Liver (tissue), 9 donors: ENCODE results near the gene BIN1. TPM values are rescaled to one million over a fixed set of nuclear protein-coding genes. Genes with fewer than 3 reads are reported as not detected.

Source experiments
- DNase-seq: peaks from one replicate; pipeline ENCODE4 v3.0.0-alpha.2; 2017; ENCODE audit warnings: low spot score
- H3K27ac ChIP-seq, 2 donors: one replicate each; pipeline ENCODE4 v1.7.0; 2013; ENCODE audit warnings: inconsistent platforms in 2 of 2, low read length in 2 of 2, control low read depth in 1 of 2, low read depth in 1 of 2, mild to moderate bottlenecking in 1 of 2
- H3K27me3 ChIP-seq, 4 donors: one replicate each; pipeline versions ENCODE4 v1.6.1 to v1.7.0; 2013; ENCODE audit warnings: low read length in 3 of 4, inconsistent platforms in 1 of 4, mild to moderate bottlenecking in 1 of 4, moderate library complexity in 1 of 4; ENCODE audit not compliant: control insufficient read depth in 4 of 4, insufficient read depth in 4 of 4
- H3K36me3 ChIP-seq, 4 donors: one replicate each; pipeline versions ENCODE4 v1.6.1 to v1.7.0; 2013; ENCODE audit warnings: low read length in 3 of 4, mild to moderate bottlenecking in 3 of 4, low read depth in 1 of 4, moderate library complexity in 1 of 4; ENCODE audit not compliant: control insufficient read depth in 4 of 4, insufficient read depth in 3 of 4
- H3K4me1 ChIP-seq, 4 donors: one replicate each; pipeline versions ENCODE4 v1.6.1 to v1.7.0; 2013; ENCODE audit warnings: low read length in 3 of 4, mild to moderate bottlenecking in 3 of 4, moderate library complexity in 1 of 4; ENCODE audit not compliant: control insufficient read depth in 4 of 4, insufficient read depth in 4 of 4
- H3K4me3 ChIP-seq, 3 donors: one replicate each; pipeline versions ENCODE4 v1.6.1 to v1.7.0; 2013; ENCODE audit warnings: low read length in 3 of 3, control low read depth in 1 of 3, low read depth in 1 of 3, mild to moderate bottlenecking in 1 of 3
- H3K9ac ChIP-seq, 2 donors: one replicate each; pipeline ENCODE4 v1.7.0; 2013; ENCODE audit warnings: low read length in 2 of 2, mild to moderate bottlenecking in 2 of 2, moderate library complexity in 2 of 2, control low read depth in 1 of 2, low read depth in 1 of 2
- H3K9me3 ChIP-seq, 4 donors: one replicate each; pipeline versions ENCODE4 v1.6.1 to v1.7.0; 2013; ENCODE audit warnings: low read length in 3 of 4; ENCODE audit not compliant: control insufficient read depth in 4 of 4
- ATF3 ChIP-seq: IDR thresholded peaks from 2 replicates; pipeline ENCODE4 v1.6.1; 2016; ENCODE audit warnings: antibody characterized with exemption
- CTCF ChIP-seq: fragments of 150-350 bp; IDR thresholded peaks from 2 replicates; pipeline ENCODE4 v1.5.1; 2017; ENCODE audit warnings: improper control_type of control experiment, low read depth, low read length; ENCODE audit not compliant: missing input control
- EGR1 ChIP-seq, 2 donors: IDR thresholded peaks; 2 replicates each; pipeline ENCODE4 v1.6.1; 2016 to 2018; ENCODE audit warnings: antibody characterized with exemption in 2 of 2, low read depth in 2 of 2
- FOXA1 ChIP-seq: IDR thresholded peaks from 2 replicates; pipeline ENCODE4 v1.6.1; 2016; ENCODE audit warnings: antibody characterized with exemption
- FOXA2 ChIP-seq: IDR thresholded peaks from 2 replicates; pipeline ENCODE4 v1.6.1; 2016; ENCODE audit warnings: antibody characterized with exemption
- GABPA ChIP-seq, 2 donors: IDR thresholded peaks in 1 of 2; conservative IDR thresholded peaks in 1 of 2; 2 replicates each; pipeline ENCODE4 v1.6.1; 2016; ENCODE audit warnings: antibody characterized with exemption in 2 of 2, mild to moderate bottlenecking in 1 of 2, moderate library complexity in 1 of 2
- HNF4A ChIP-seq, 2 donors: conservative IDR thresholded peaks; 2 replicates each; pipeline ENCODE4 v1.6.1; 2016; ENCODE audit warnings: antibody characterized with exemption in 2 of 2, mild to moderate bottlenecking in 2 of 2
- HNF4G ChIP-seq: IDR thresholded peaks from 2 replicates; pipeline ENCODE4 v1.6.1; 2016; ENCODE audit warnings: antibody characterized with exemption
- JUND ChIP-seq, 2 donors: IDR thresholded peaks; 2 replicates each; pipeline ENCODE4 v1.6.1; 2016; ENCODE audit warnings: antibody characterized with exemption in 2 of 2
- MAX ChIP-seq: IDR thresholded peaks from 2 replicates; pipeline ENCODE4 v1.6.1; 2016; ENCODE audit warnings: antibody characterized with exemption
- NR2F2 ChIP-seq: IDR thresholded peaks from 2 replicates; pipeline ENCODE4 v1.6.1; 2016; ENCODE audit warnings: antibody characterized with exemption
- RAD21 ChIP-seq, 2 donors: IDR thresholded peaks; 2 replicates each; pipeline ENCODE4 v1.6.1; 2016; ENCODE audit warnings: antibody characterized with exemption in 2 of 2, mild to moderate bottlenecking in 2 of 2
- REST ChIP-seq: IDR thresholded peaks from 2 replicates; pipeline ENCODE4 v1.6.1; 2016; ENCODE audit warnings: antibody characterized with exemption, mild to moderate bottlenecking
- RXRA ChIP-seq, 2 donors: IDR thresholded peaks; 2 replicates each; pipeline ENCODE4 v1.6.1; 2017 to 2018; ENCODE audit warnings: antibody characterized with exemption in 2 of 2, mild to moderate bottlenecking in 1 of 2
- SP1 ChIP-seq: IDR thresholded peaks from 2 replicates; pipeline ENCODE4 v1.6.1; 2018; ENCODE audit warnings: antibody characterized with exemption, mild to moderate bottlenecking
- TAF1 ChIP-seq: conservative IDR thresholded peaks from 2 replicates; pipeline ENCODE4 v1.6.1; 2016; ENCODE audit warnings: antibody characterized with exemption, mild to moderate bottlenecking
- YY1 ChIP-seq: IDR thresholded peaks from 2 replicates; pipeline ENCODE4 v1.6.1; 2016; ENCODE audit warnings: antibody characterized with exemption, mild to moderate bottlenecking
- WGBS: extraction: QIAGEN DNeasy Blood & Tissue Kit; methylation state at CpG from one replicate; pipeline ENCODE4 v1.1.7; 2013; 5-methylcytosine and 5-hydroxymethylcytosine counted together
- polyA plus RNA-seq, 2 donors: library from polyadenylated mRNA; stranded (reverse) in 1 of 2; unstranded in 1 of 2; fragments of 200-250 nt in 1 of 2; fragments of >200 nt in 1 of 2; fragmentation: Nextera tagmentation in 1 of 2; extraction: Ambion mirVana in 1 of 2; gene quantifications; one replicate each; pipeline versions ENCODE4 v1.2.1 to v1.2.3, GENCODE V29; 2013 to 2015
- total RNA-seq, 2 donors: library from RNA; depleted of rRNA; stranded (reverse); fragments of >200 nt; gene quantifications; one replicate each; pipeline ENCODE4 v1.2.3, GENCODE V29; 2014
- TF ChIP-seq, protein P1 (sequence below): IDR thresholded peaks from 2 replicates; pipeline ENCODE4 v1.6.1; 2016; ENCODE audit warnings: antibody characterized with exemption
- donor health status: healthy.
- donor health status: healthy.
- donor health status: healthy.
- donor health status: healthy.
- donor health status: healthy.

Gene BIN1
- total and polyA plus RNA-seq, 4 donors, result 13.3 to 21.5 (median 15.0) TPM

- TF ChIP-seq YY1 (no peak), GABPA (IDR thresholded peaks at IDR 0.05 in 1 of 2, conservative IDR thresholded peaks at IDR 0.05 in 1 of 2) (no peak), RXRA (IDR thresholded peaks at IDR 0.05) (no peak), EGR1 (IDR thresholded peaks at IDR 0.05; ENCODE audit: low read depth in 2 of 2) (no peak), FOXA2 (no peak), RAD21 (IDR thresholded peaks at IDR 0.05) (no peak), SP1 (no peak), TAF1 (no peak), HNF4G (no peak), HNF4A (conservative IDR thresholded peaks at IDR 0.05) (no peak), FOXA1 (no peak), JUND (IDR thresholded peaks at IDR 0.05) (no peak), REST (no peak), NR2F2 (no peak), CTCF (no peak), ATF3 (no peak), MAX (no peak)
- TF ChIP-seq, protein P1, sequence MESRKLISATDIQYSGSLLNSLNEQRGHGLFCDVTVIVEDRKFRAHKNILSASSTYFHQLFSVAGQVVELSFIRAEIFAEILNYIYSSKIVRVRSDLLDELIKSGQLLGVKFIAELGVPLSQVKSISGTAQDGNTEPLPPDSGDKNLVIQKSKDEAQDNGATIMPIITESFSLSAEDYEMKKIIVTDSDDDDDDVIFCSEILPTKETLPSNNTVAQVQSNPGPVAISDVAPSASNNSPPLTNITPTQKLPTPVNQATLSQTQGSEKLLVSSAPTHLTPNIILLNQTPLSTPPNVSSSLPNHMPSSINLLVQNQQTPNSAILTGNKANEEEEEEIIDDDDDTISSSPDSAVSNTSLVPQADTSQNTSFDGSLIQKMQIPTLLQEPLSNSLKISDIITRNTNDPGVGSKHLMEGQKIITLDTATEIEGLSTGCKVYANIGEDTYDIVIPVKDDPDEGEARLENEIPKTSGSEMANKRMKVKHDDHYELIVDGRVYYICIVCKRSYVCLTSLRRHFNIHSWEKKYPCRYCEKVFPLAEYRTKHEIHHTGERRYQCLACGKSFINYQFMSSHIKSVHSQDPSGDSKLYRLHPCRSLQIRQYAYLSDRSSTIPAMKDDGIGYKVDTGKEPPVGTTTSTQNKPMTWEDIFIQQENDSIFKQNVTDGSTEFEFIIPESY, result no peak
- no peak overlapping the region for H3K27ac ChIP-seq
- DNase-seq, result no peak
- no peak overlapping the region for H3K9ac ChIP-seq
- no peaks in the 10 kb centered on the region for H3K27me3 ChIP-seq
- H3K36me3 ChIP-seq, result no peaks in the 10 kb centered on the region
- H3K4me1 ChIP-seq, result peaks cover 0 to 7% (median 2%) of the 10 kb centered on the region in 4 donors
- no peaks in the 10 kb centered on the region for H3K9me3 ChIP-seq
- H3K4me3 ChIP-seq, result no peak overlapping the region
- WGBS, result 92% methylated on average over 6 of the region's 6 CpGs
Measured at GRCh38 chr2:127034051-127034450, 72.9 kb downstream of the BIN1 start.

- H3K9me3 ChIP-seq, result no peaks in the 10 kb centered on the region
- TF ChIP-seq MAX (no peak), GABPA (IDR thresholded peaks at IDR 0.05 in 1 of 2, conservative IDR thresholded peaks at IDR 0.05 in 1 of 2) (no peak), FOXA1 (no peak), TAF1 (no peak), RXRA (IDR thresholded peaks at IDR 0.05) (no peak), HNF4G (no peak)
- peaks cover 0 to 7% (median 2%) of the 10 kb centered on the region in 4 donors for H3K4me1 ChIP-seq
- no peak for DNase-seq
- no peaks in the 10 kb centered on the region for H3K27me3 ChIP-seq
- no peak overlapping the region for H3K4me3 ChIP-seq
- H3K27ac ChIP-seq, result no peak overlapping the region
- no peaks in the 10 kb centered on the region for H3K36me3 ChIP-seq
- 84% methylated on average over 3 of the region's 3 CpGs for WGBS
- H3K9ac ChIP-seq, result no peak overlapping the region
Measured at GRCh38 chr2:127032621-127033020, 74.3 kb downstream of the BIN1 start.
